DOHH2 (cell line): ENCODE measurements around the gene CDS2.

Source experiments
- H3F3A ChIP-seq: fragments of 200-600 bp; sonication (generic), shearing (Covaris generic); 2 replicates; pipeline ENCODE4 v1.6.0; 2016; ENCODE audit warnings: antibody characterized with exemption, mild to moderate bottlenecking; ENCODE audit not compliant: control insufficient read depth, insufficient read depth
- H3K27ac ChIP-seq: fragments of 200-600 bp; sonication (generic); 2 replicates; pipeline ENCODE4 v1.5.1; 2014; ENCODE audit warnings: low read depth, mild to moderate bottlenecking, low read length, moderate library complexity
- H3K27me3 ChIP-seq: fragments of 200-600 bp; sonication (generic); 2 replicates; pipeline ENCODE4 v1.6.1; 2014; ENCODE audit warnings: mild to moderate bottlenecking, low read length, mixed read lengths; ENCODE audit not compliant: control insufficient read depth
- H3K36me3 ChIP-seq: fragments of 200-600 bp; sonication (generic); 2 replicates; pipeline ENCODE4 v1.6.1; 2014; ENCODE audit warnings: mild to moderate bottlenecking, low read length, moderate library complexity, mixed read lengths; ENCODE audit not compliant: control insufficient read depth
- H3K4me1 ChIP-seq: fragments of 200-600 bp; sonication (generic); 2 replicates; pipeline ENCODE4 v1.6.1; 2014; ENCODE audit warnings: mild to moderate bottlenecking, low read length, mixed read lengths; ENCODE audit not compliant: control insufficient read depth
- H3K4me2 ChIP-seq: fragments of 200-600 bp; sonication (generic); 2 replicates; pipeline ENCODE4 v1.6.0; 2014; ENCODE audit warnings: mild to moderate bottlenecking, low read length, moderate library complexity
- H3K4me3 ChIP-seq: fragments of 200-600 bp; sonication (generic); 2 replicates; pipeline ENCODE4 v1.5.1; 2014; ENCODE audit warnings: mild to moderate bottlenecking, low read length, mixed read lengths
- H3K79me2 ChIP-seq: fragments of 200-600 bp; sonication (generic); 2 replicates; pipeline ENCODE4 v1.6.1; 2014; ENCODE audit warnings: mild to moderate bottlenecking, low read length, mixed read lengths; ENCODE audit not compliant: control insufficient read depth
- H3K9me2 ChIP-seq: fragments of 200-600 bp; sonication (generic); replicated peaks from 2 replicates; pipeline ENCODE4 v1.6.1; 2014; ENCODE audit warnings: mild to moderate bottlenecking, low read length, mixed read lengths; ENCODE audit not compliant: control insufficient read depth
- H3K9me3 ChIP-seq: fragments of 200-600 bp; sonication (generic); 2 replicates; pipeline ENCODE4 v1.6.1; 2014; ENCODE audit warnings: antibody characterized with exemption, low read length, mixed read lengths; ENCODE audit not compliant: control insufficient read depth, insufficient read depth
- H4K20me1 ChIP-seq: fragments of 200-600 bp; sonication (generic); 2 replicates; pipeline ENCODE4 v1.6.0; 2014; ENCODE audit warnings: low read depth, mild to moderate bottlenecking, antibody characterized with exemption, low read length, moderate library complexity; ENCODE audit not compliant: control insufficient read depth, insufficient read depth
- EZH2phosphoT487 ChIP-seq: fragments of 200-600 bp; sonication (generic); IDR thresholded peaks from 2 replicates; pipeline ENCODE4 v1.6.1; 2017; ENCODE audit warnings: borderline replicate concordance, mild to moderate bottlenecking, antibody characterized with exemption, low read length, moderate library complexity, mixed read lengths
- TF ChIP-seq, protein P1 (sequence below): fragments of 200-600 bp; sonication (generic); IDR thresholded peaks from one replicate; pipeline ENCODE4 v1.5.1; 2014; ENCODE audit warnings: antibody characterized with exemption, mild to moderate bottlenecking, low read depth, low read length; ENCODE audit not compliant: poor library complexity, severe bottlenecking

CDS2 gene

DNA sequence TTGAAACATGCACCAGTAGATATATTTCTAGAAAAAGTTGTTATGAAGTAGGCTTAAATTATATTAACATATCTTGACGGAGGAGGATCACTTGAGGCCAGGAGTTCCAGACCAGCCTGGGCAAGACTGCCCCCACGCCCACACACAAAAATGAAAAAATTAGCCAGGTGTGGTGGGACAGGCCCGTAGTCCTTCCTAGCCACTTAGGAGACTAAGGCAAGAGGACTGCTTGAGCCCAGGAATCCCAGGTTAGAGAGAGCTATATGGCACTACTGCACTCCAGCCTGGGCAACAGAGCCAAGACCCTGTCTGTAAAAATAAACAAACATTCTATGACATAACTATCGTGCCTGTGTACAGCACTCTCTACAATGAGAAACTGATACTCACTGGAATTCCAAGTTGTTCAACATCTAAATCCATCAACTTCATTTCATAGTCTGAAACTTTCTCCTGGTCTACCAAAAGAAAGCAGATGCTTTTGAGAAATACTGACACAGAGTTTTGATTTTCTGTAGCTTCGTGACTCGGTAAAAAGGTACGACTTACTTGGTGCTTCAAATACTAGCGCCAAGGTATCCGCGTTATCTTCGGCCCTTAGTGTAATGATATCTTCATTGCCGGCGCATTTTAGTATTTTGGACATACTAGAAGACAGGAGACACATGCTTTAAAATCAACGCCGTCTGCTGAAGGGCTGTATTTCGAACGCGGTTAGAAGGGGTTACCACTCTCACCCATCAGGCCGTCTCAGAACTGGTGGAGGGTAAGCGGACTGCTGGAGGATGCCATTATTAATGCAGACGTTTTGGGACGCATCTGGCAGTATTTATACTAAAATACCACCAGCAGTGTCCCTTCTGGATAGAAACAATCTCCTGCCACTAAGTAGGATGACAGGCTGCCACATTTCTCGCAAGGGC lies 8.3 kb upstream of the CDS2 start:
- H3K9me3 ChIP-seq: no peaks in the 10 kb centered on the region
- no peaks in the 10 kb centered on the region for H3K9me2 ChIP-seq
- TF ChIP-seq, protein P1, sequence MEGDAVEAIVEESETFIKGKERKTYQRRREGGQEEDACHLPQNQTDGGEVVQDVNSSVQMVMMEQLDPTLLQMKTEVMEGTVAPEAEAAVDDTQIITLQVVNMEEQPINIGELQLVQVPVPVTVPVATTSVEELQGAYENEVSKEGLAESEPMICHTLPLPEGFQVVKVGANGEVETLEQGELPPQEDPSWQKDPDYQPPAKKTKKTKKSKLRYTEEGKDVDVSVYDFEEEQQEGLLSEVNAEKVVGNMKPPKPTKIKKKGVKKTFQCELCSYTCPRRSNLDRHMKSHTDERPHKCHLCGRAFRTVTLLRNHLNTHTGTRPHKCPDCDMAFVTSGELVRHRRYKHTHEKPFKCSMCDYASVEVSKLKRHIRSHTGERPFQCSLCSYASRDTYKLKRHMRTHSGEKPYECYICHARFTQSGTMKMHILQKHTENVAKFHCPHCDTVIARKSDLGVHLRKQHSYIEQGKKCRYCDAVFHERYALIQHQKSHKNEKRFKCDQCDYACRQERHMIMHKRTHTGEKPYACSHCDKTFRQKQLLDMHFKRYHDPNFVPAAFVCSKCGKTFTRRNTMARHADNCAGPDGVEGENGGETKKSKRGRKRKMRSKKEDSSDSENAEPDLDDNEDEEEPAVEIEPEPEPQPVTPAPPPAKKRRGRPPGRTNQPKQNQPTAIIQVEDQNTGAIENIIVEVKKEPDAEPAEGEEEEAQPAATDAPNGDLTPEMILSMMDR: no peak
- TF ChIP-seq EZH2phosphoT487: no peak
- H3K4me1 ChIP-seq: peaks cover 43% of the 10 kb centered on the region
- peaks cover 62% of the 10 kb centered on the region for H3F3A ChIP-seq
- peaks cover 51% of the 10 kb centered on the region for H3K79me2 ChIP-seq
- peaks cover 60% of the 10 kb centered on the region for H3K36me3 ChIP-seq
- H3K4me2 ChIP-seq: peak overlapping the region; percentile 91
- H3K27ac ChIP-seq: peak overlapping the region; percentile 89
- no peaks in the 10 kb centered on the region for H3K27me3 ChIP-seq
- peak overlapping the region; percentile 82 for H3K4me3 ChIP-seq
- peaks cover 26% of the 10 kb centered on the region for H4K20me1 ChIP-seq

DNA sequence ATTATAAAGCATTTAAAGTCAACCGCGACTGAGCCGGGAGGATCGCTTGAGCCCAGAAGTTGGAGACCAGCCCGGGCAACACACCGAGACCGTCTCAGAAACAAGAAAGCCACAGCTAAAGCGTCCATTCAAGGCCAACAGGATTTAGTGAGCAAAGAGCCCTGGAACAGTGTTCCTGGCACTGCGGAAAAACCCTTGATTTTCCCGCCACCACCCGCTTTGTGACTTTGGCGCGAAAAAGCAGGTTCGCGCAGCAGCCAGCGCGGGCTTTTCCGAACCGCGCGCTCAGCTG lies 7.7 kb upstream of the CDS2 start:
- peaks cover 51% of the 10 kb centered on the region for H3K79me2 ChIP-seq
- peaks cover 54% of the 10 kb centered on the region for H3K36me3 ChIP-seq
- H3K4me3 ChIP-seq: peak overlapping the region; percentile 82
- no peaks in the 10 kb centered on the region for H3K9me2 ChIP-seq
- no peaks in the 10 kb centered on the region for H3K27me3 ChIP-seq
- TF ChIP-seq EZH2phosphoT487: no peak
- TF ChIP-seq, protein P1: no peak
- H3F3A ChIP-seq: peaks cover 56% of the 10 kb centered on the region
- peaks cover 37% of the 10 kb centered on the region for H3K4me1 ChIP-seq
- H4K20me1 ChIP-seq: peaks cover 26% of the 10 kb centered on the region
- no peaks in the 10 kb centered on the region for H3K9me3 ChIP-seq
- H3K27ac ChIP-seq: peak overlapping the region; percentile 89
- H3K4me2 ChIP-seq: peak overlapping the region; percentile 91

DNA sequence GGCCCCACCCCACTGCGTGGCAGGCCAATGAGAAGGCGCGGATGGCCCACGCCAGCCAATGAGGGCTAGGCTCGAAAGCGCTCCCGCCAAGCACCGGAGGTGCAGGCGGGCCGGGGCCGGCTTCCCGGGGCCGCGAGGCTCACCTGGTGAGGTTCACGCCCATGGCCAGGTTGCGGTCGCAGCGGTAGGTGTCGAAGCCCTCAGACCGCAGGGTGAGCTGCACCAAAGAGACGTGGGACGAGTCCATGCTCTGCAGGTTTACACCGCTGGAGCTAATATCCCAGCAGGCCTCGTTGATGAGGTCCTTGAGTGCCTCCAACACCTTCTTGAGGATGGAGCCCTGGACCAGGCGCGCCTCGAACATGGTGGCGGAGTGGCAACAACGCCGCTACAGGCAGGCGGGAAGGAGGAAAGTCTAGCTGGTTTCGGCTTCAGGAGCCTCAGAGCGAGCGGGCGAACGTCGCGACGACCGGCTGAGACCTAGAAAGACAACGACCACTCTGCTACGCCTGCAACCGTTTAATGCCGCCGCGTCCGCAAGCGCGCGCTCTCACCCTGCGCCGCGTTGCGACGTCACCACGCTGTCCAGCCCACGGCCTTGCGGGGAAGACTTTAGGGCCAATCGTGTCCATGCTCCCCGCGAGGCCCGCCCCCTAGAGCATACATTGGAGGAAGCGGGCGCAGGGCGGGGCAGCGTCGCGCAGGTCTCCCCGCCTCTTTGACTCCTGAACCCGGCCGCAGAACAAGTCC lies 7.2 kb upstream of the CDS2 start, which contains the start of gene PCNA:
PCNA (minus strand) TSS at position 524 of the 750 bp plus-strand sequence; CDS start at position 364, 160 bp downstream.
- Histone ChIP-seq H3K4me3 (peak within 1 kb of the TSS; percentile 82), H3K36me3 (peaks cover 49% of the 10 kb centered on the region), H3F3A (peaks cover 51% of the 10 kb centered on the region), H4K20me1 (peaks cover 26% of the 10 kb centered on the region), H3K27ac (peak within 1 kb of the TSS; percentile 89), H3K27me3 (no peaks in the 10 kb centered on the region), H3K79me2 (peaks cover 51% of the 10 kb centered on the region), H3K4me1 (peaks cover 36% of the 10 kb centered on the region), H3K9me3 (no peaks in the 10 kb centered on the region), H3K9me2 (no peaks in the 10 kb centered on the region), H3K4me2 (peak within 1 kb of the TSS; percentile 91)
- TF ChIP-seq EZH2phosphoT487: no peak
- TF ChIP-seq, protein P1: no peak
